ENCODE data around the gene ANXA2R. TPM values are rescaled to one million over a fixed set of nuclear protein-coding genes. Genes with fewer than 3 reads are reported as not detected.
A peak's percentile ranks its signal among the peaks of the same experiment; 100 is the strongest.

Gene ANXA2R
- total and polyA plus RNA-seq, 2 donors (not counting 1 experiment from before 2014, with no cell fraction given): 19.3 to 50.4 TPM

DNA sequence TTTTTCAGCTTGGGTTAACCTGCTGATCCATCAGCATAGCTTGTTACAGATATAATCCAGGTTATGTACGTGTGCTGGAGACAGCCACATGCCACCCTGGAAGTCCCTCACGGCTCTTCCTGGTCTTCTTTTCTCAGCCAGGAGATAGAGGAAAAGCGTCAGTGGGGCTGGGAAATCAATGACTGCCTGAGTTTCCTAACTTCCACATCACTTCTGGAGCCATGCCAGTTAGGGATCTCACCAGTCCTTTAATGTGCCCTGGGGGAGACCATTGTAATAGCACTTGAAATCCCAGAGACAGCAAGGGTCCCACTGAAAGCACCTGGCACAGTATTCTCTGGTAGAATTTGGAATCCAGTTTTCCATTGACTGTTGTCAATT is 29.2 kb downstream of the ANXA2R start:
- Mint-ChIP-seq H3K27ac (peak overlapping the region; percentile 98), H3K4me1 (peaks cover 42% of the 10 kb centered on the region), H3K27me3 (no peaks in the 10 kb centered on the region), H3K9me3 (ENCODE audit: insufficient read depth) (no peaks in the 10 kb centered on the region), H3K4me3 (peak overlapping the region; percentile 89)
- H3K27me3 ChIP-seq (replicated peaks in 1 of 4; ENCODE audit: control extremely low read depth in 1 of 4, control insufficient read depth in 3 of 4, insufficient read depth in 4 of 4, low read length in 3 of 4): no peaks in the 10 kb centered on the region
- peaks cover 25 to 43% of the 10 kb centered on the region in 2 donors for H3K4me1 ChIP-seq (ENCODE audit: control insufficient read depth in 2 of 2, insufficient read depth in 2 of 2, low read length in 2 of 2)
- TF ChIP-seq CTCF (IDR thresholded peaks at IDR 0.05) (no peak), EZH2 (IDR thresholded peaks at IDR 0.05; ENCODE audit: borderline replicate concordance, insufficient read depth, low read depth, low read length, poor library complexity, severe bottlenecking) (no peak)
- no peaks in the 10 kb centered on the region for H3K36me3 ChIP-seq (replicated peaks in 1 of 2; ENCODE audit: control extremely low read depth in 1 of 2, control insufficient read depth in 1 of 2, extremely low read depth in 1 of 2, insufficient read depth in 2 of 2, low read length in 1 of 2)
- peak overlapping the region; percentile 88 for H2AFZ ChIP-seq (ENCODE audit: insufficient read depth, low read depth, low read length, poor library complexity, severe bottlenecking)
- H3K4me3 ChIP-seq (ENCODE audit: control extremely low read depth in 1 of 5, extremely low read depth in 1 of 5, insufficient read depth in 1 of 5, low read depth in 2 of 5, low read length in 4 of 5): peak overlapping the region in 4 of 5 experiments; percentile 69 to 85 (median 75)
- intact Hi-C loops (cut with micrococcal nuclease): no loop called here
- peaks cover 38% of the 10 kb centered on the region for H3K79me2 ChIP-seq (ENCODE audit: control insufficient read depth, insufficient read depth, low read length)
- no peaks in the 10 kb centered on the region for H3K9me3 ChIP-seq (ENCODE audit: control extremely low read depth in 1 of 3, control insufficient read depth in 2 of 3, insufficient read depth in 1 of 3, low read length in 2 of 3)
- H3K4me2 ChIP-seq (replicated peaks; ENCODE audit: low read depth, low read length, poor library complexity, severe bottlenecking): peak overlapping the region; percentile 85
- H3K27ac ChIP-seq (ENCODE audit: low read length in 2 of 2): peak overlapping the region; percentile 83 to 97
- WGBS (ENCODE audit: insufficient coverage): 79% methylated on average over 2 of the region's 3 CpGs
- no peak for DNase-seq
- peak overlapping the region; percentile 78 for H3K9ac ChIP-seq (ENCODE audit: low read length)
- H4K20me1 ChIP-seq (ENCODE audit: control insufficient read depth, insufficient read depth, low read length, poor library complexity, severe bottlenecking): no peaks in the 10 kb centered on the region
- ChIA-PET CTCF (interaction anchor here (0.7 to 5.9 kb wide), 3 partner anchors 7 to 99 kb away, joined by 3 to 177 read pairs (median 127); no protein-coding TSS in a partner anchor), POLR2A (interaction anchor here (0.9 to 6.3 kb wide), 4 partner anchors 8 to 60 kb away, joined by 4 to 184 read pairs (median 108); no protein-coding TSS in a partner anchor)
- ATAC-seq (ENCODE audit: low read depth): no peak
